ENCODE data around the gene AHCTF1.

AHCTF1 gene

GRCh38 chr1:246795906-246796694, 135.6 kb downstream of the AHCTF1 start:
- DNase-seq, result no peak

DNA sequence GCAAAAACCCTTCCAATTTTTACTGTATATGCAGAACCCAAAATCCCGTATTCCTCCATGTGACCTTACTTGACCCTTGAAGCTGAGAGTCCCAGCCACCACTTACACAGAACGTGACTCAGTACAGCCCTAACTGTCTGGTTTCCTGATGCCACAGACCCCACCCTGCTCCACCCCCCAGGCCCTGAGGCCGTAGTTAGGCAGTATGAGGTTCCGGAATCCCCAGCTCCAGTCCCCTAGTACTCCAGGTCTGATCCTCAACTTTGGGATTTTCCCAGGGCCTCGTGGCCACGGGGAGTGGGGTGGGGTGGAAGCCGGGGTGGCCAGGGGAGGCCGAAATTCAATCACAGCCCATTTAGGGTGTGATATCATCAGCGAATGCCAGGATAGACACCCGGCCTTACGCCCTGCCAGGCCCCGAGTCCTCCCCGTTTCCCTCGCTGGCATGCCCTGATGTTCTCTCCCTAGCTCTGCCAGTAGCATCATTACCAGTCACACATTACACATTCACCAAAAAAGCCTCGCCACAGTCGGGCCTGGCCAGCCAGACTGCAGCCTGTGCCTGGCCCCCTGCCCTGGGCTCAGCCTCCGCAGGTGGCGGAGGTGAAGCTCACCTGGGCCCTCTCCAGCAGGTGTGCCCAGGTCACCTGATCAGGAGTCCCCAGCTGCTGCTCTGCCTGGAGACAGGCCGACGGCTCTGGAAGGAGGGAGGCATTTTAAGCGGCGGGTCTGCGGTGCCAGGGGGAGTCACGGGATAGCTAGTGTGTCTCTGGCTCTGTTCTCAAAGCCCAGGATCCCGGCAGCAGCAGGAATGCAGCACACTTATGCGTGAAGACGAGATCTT, 136.7 kb downstream of the AHCTF1 start:
- peak; percentile 84 for DNase-seq

DNA sequence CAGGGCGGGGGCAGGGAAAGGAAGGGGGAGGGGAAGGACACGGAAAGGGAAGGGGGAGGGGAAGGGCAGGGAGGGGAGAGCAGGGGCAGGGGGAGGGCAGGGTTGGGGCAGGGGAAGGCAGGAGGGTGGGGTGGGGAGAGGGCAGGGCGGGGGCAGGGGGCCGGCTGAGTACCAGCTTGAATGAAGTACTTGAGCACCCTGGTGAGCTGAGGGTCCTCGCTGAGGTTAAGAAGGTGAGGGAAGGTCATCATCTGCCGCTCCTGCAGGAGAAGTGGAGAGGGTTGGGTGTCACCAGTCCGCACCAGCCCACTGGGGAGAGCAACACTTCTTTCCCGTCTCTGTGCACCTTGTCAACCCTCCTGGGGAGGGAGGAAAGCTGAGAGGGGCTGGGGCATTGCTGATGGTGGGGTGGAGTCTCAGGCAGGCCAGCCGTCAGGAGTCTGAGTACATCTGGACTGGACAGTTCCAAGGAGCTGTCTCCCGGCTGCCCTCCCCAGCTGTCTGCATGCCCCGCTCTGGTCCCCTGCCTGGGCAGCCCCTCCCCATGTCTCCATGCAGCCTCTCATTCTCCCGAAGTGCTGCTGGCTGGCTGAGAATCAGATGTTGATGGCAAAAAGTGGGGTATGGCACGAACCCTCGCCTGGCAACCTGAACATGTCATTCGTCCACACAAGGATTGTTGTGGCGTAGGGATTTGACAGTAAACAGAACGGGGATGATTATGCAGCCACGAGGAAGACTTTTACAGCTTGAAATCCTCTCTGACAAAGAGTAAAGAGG, 137.5 kb downstream of the AHCTF1 start:
- DNase-seq, result no peak

DNA sequence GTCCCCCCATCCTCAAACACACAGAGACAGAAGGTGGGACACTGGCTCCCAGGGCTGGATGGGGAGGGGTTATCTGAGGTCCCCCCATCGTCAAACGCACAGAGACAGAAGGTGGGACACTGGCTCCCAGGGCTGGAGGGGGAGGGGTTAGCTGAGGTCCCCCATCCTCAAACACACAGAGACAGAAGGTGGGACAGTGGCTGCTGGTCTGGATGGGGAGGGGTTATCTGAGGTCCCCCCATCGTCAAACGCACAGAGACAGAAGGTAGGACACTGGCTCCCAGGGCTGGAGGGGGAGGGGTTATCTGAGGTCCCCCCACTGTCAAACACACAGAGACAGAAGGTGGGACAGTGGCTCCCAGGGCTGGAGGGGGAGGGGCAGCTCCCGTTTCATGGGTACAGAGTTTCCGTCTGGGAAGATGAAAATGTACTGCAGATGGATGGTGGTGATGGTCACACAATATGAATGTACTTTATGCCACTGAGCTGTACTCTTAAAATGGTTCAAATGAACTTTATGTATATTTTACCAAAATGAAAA, 138.3 kb downstream of the AHCTF1 start:
- no peak for DNase-seq

GRCh38 chr1:246792603-246793002, 139.1 kb downstream of the AHCTF1 start:
- no peak for DNase-seq

GRCh38 chr1:246791303-246791918, 140.3 kb downstream of the AHCTF1 start:
- no peak for DNase-seq

DNA sequence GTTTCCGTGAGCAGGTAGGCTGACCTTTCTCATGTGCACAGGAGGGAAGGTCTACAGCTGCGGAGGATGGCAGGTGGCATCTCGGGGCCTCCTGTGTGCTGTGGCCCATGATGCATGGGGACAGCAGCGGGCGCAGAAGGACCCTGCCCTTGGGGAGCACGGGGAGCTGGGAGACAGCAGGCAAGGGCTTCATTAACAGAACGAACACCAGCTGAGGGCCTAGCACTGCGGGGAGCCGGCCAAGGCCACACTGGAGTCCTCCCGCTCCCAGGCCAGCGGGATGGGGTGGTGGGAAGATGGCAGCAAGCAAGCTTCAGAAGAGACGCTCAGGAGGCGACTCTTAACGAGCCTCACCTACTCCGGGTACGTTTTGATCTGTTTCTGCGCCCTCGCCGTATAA, 140.9 kb downstream of the AHCTF1 start:
- no peak for DNase-seq

DNA sequence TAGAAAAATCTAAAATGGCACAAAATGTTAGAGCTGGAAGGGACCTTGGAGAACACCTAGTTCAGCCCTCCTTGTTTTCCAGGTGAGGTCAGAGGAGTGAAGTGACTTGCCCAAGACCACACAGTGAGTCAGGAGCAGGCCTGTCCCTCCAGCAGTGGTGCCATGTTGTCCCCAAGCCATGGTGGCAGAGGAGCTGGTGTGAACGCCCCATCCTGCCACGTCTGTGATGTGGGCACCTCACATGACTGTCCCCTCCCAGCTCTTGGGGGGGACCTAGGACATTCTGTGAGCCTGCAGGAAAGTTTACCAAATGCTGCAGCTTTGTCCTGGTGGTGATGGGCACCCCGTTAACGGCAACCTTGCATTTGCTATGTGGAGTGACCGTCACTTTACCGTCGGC, 141.4 kb downstream of the AHCTF1 start:
- DNase-seq, result no peak

GRCh38 chr1:246789454-246790339, 142.1 kb downstream of the AHCTF1 start:
- no peak for DNase-seq
